Measurements from ENCODE around the gene DGCR8.

The DGCR8 gene

DNA sequence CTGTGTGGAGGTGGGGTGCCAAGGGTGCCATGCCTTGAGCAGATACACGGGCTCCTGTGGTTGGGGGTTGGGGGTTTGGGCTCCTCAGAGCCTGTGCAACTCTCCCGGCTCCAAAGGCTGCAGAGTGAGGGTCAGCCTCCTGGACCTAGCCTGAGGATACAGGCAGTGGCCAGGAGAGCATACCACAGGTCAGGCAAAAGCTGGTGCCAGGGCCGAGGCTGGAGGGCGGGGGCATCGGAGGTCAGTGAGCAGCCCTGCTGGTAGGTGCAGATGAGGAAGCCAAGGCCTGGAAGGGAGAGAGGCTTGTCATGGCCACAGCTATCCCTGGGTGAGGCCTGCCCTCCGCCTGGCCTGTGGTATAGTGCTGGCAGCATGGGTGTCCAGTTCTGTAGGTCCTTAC, 25.6 kb upstream of the DGCR8 start:
- Histone ChIP-seq H2BK12ac (ENCODE audit: low read length) (no peak overlapping the region), H3K23ac (ENCODE audit: low read length) (no peak overlapping the region), H3K4me1 (ENCODE audit: control insufficient read depth in 1 of 2, insufficient read depth in 2 of 2, low read length in 2 of 2) (no peaks in the 10 kb centered on the region), H3K36me3 (ENCODE audit: control insufficient read depth in 1 of 2, insufficient read depth in 2 of 2, low read length in 2 of 2) (peaks cover 44 to 48% of the 10 kb centered on the region in 2 experiments), H2AK5ac (ENCODE audit: low read length) (no peak overlapping the region), H3K27me3 (ENCODE audit: insufficient read depth, low read length) (no peaks in the 10 kb centered on the region), H4K8ac (ENCODE audit: low read depth, low read length) (no peak overlapping the region), H4K12ac (ENCODE audit: low read depth, low read length) (no peak overlapping the region), H3K4me3 (ENCODE audit: low read depth, low read length) (no peak overlapping the region), H3K9ac (ENCODE audit: low read length) (no peak overlapping the region), H3K14ac (ENCODE audit: low read length) (no peak overlapping the region), H3K27ac (ENCODE audit: low read depth, low read length) (no peak overlapping the region), H2AFZ (ENCODE audit: insufficient read depth, low read length, poor library complexity) (no peak overlapping the region), H4K91ac (ENCODE audit: low read depth, low read length) (no peak overlapping the region), H3K79me2 (ENCODE audit: control insufficient read depth, insufficient read depth, low read length, poor library complexity) (no peaks in the 10 kb centered on the region), H3K9me3 (ENCODE audit: insufficient read depth, low read depth, low read length) (no peaks in the 10 kb centered on the region), H2BK120ac (ENCODE audit: insufficient read depth, low read length, poor library complexity) (no peak overlapping the region), H3K18ac (ENCODE audit: low read length) (no peak overlapping the region), H3K4me2 (ENCODE audit: low read length) (no peak overlapping the region), H3K79me1 (ENCODE audit: low read length) (no peaks in the 10 kb centered on the region), H3K4ac (ENCODE audit: low read depth, low read length) (no peak overlapping the region), H2BK5ac (ENCODE audit: low read depth, low read length, poor library complexity) (no peak overlapping the region)
- DNase-seq: no peak
- WGBS (ENCODE audit: extremely low coverage, insufficient coverage, insufficient read length): no CpG with 5 or more reads among the region's 6 CpGs

DNA sequence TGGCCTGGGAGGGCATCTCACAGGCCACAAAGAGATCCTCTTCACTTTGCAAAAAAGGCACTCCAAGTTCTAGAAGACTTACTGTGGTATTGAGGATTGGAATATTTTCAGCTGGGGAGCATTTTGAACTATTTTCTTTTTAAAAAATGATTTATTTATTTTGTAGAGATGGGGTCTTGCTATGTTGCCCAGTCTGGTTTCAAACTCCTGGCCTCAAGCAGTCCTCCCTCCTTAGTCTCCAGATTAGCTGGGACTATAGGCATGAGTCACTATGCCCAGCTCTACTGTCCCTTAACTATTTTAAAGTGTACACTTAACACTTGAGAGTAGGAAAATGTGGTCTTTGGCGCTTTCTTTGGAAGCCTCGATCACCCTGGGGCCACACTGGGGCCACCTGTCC, 24.9 kb upstream of the DGCR8 start:
- Histone ChIP-seq H4K12ac (ENCODE audit: low read depth, low read length) (no peak overlapping the region), H3K79me2 (ENCODE audit: control insufficient read depth, insufficient read depth, low read length, poor library complexity) (no peaks in the 10 kb centered on the region), H3K23ac (ENCODE audit: low read length) (no peak overlapping the region), H2BK5ac (ENCODE audit: low read depth, low read length, poor library complexity) (no peak overlapping the region), H4K91ac (ENCODE audit: low read depth, low read length) (no peak overlapping the region), H4K8ac (ENCODE audit: low read depth, low read length) (no peak overlapping the region), H3K18ac (ENCODE audit: low read length) (no peak overlapping the region), H3K4me3 (ENCODE audit: low read depth, low read length) (no peak overlapping the region), H3K79me1 (ENCODE audit: low read length) (no peaks in the 10 kb centered on the region), H3K9me3 (ENCODE audit: insufficient read depth, low read depth, low read length) (no peaks in the 10 kb centered on the region), H2AFZ (ENCODE audit: insufficient read depth, low read length, poor library complexity) (no peak overlapping the region), H3K9ac (ENCODE audit: low read length) (no peak overlapping the region), H3K4me2 (ENCODE audit: low read length) (no peak overlapping the region), H2BK12ac (ENCODE audit: low read length) (no peak overlapping the region), H2AK5ac (ENCODE audit: low read length) (no peak overlapping the region), H3K4me1 (ENCODE audit: control insufficient read depth in 1 of 2, insufficient read depth in 2 of 2, low read length in 2 of 2) (no peaks in the 10 kb centered on the region), H3K4ac (ENCODE audit: low read depth, low read length) (no peak overlapping the region), H3K27ac (ENCODE audit: low read depth, low read length) (no peak overlapping the region), H3K27me3 (ENCODE audit: insufficient read depth, low read length) (no peaks in the 10 kb centered on the region), H3K36me3 (ENCODE audit: control insufficient read depth in 1 of 2, insufficient read depth in 2 of 2, low read length in 2 of 2) (peaks cover 44 to 48% of the 10 kb centered on the region in 2 experiments), H2BK120ac (ENCODE audit: insufficient read depth, low read length, poor library complexity) (no peak overlapping the region), H3K14ac (ENCODE audit: low read length) (no peak overlapping the region)
- no CpG with 5 or more reads among the region's 2 CpGs for WGBS (ENCODE audit: extremely low coverage, insufficient coverage, insufficient read length)
- no peak for DNase-seq

- H3K79me2 ChIP-seq (ENCODE audit: control insufficient read depth, insufficient read depth, low read length, poor library complexity): no peaks in the 10 kb centered on the region
- no peak for DNase-seq
- H3K14ac ChIP-seq (ENCODE audit: low read length): no peak overlapping the region
- H2AK5ac ChIP-seq (ENCODE audit: low read length): no peak overlapping the region
- no peak overlapping the region for H4K91ac ChIP-seq (ENCODE audit: low read depth, low read length)
- no peaks in the 10 kb centered on the region for H3K4me1 ChIP-seq (ENCODE audit: control insufficient read depth in 1 of 2, insufficient read depth in 2 of 2, low read length in 2 of 2)
- H3K23ac ChIP-seq (ENCODE audit: low read length): no peak overlapping the region
- peak overlapping the region; percentile 22 for H3K9ac ChIP-seq (ENCODE audit: low read length)
- H3K36me3 ChIP-seq (ENCODE audit: control insufficient read depth in 1 of 2, insufficient read depth in 2 of 2, low read length in 2 of 2): peaks cover 44 to 48% of the 10 kb centered on the region in 2 experiments
- no peaks in the 10 kb centered on the region for H3K79me1 ChIP-seq (ENCODE audit: low read length)
- WGBS (ENCODE audit: extremely low coverage, insufficient coverage, insufficient read length): no CpG with 5 or more reads among the region's 15 CpGs
- H2AFZ ChIP-seq (ENCODE audit: insufficient read depth, low read length, poor library complexity): no peak overlapping the region
- H4K12ac ChIP-seq (ENCODE audit: low read depth, low read length): no peak overlapping the region
- H2BK5ac ChIP-seq (ENCODE audit: low read depth, low read length, poor library complexity): no peak overlapping the region
- H2BK120ac ChIP-seq (ENCODE audit: insufficient read depth, low read length, poor library complexity): no peak overlapping the region
- no peak overlapping the region for H2BK12ac ChIP-seq (ENCODE audit: low read length)
- no peaks in the 10 kb centered on the region for H3K27me3 ChIP-seq (ENCODE audit: insufficient read depth, low read length)
- no peak overlapping the region for H3K4me3 ChIP-seq (ENCODE audit: low read depth, low read length)
- no peak overlapping the region for H3K18ac ChIP-seq (ENCODE audit: low read length)
- H3K4me2 ChIP-seq (ENCODE audit: low read length): no peak overlapping the region
- H3K27ac ChIP-seq (ENCODE audit: low read depth, low read length): no peak overlapping the region
- no peaks in the 10 kb centered on the region for H3K9me3 ChIP-seq (ENCODE audit: insufficient read depth, low read depth, low read length)
- no peak overlapping the region for H3K4ac ChIP-seq (ENCODE audit: low read depth, low read length)
- no peak overlapping the region for H4K8ac ChIP-seq (ENCODE audit: low read depth, low read length)
Observed at GRCh38 chr22:20055654-20056053, 24.4 kb upstream of the DGCR8 start.

DNA sequence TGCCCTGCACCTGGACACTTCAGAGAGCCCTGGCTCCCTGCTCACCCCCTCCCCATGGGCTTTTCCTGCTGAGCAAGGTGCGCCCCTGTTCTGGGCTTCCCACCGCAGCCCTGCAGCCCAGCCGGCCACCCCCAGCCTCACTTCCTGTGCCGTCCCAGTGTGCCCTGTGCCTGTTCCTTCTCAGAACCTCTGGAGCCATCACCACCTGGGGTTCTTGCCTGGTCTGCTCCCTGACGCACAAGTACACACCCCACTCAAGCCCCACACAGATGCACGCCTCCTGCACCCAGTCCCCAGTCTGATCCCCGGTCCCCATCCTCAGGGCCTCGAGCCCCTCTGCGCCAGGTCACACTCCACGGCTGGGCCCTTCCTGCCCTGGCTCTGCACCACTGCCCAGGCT, 23.9 kb upstream of the DGCR8 start:
- WGBS (ENCODE audit: extremely low coverage, insufficient coverage, insufficient read length): no CpG with 5 or more reads among the region's 10 CpGs
- Histone ChIP-seq H4K8ac (ENCODE audit: low read depth, low read length) (no peak overlapping the region), H3K27me3 (ENCODE audit: insufficient read depth, low read length) (no peaks in the 10 kb centered on the region), H3K36me3 (ENCODE audit: control insufficient read depth in 1 of 2, insufficient read depth in 2 of 2, low read length in 2 of 2) (peaks cover 47 to 50% of the 10 kb centered on the region in 2 experiments), H3K18ac (ENCODE audit: low read length) (no peak overlapping the region), H3K4me3 (ENCODE audit: low read depth, low read length) (no peak overlapping the region), H3K14ac (ENCODE audit: low read length) (no peak overlapping the region), H4K12ac (ENCODE audit: low read depth, low read length) (no peak overlapping the region), H2BK12ac (ENCODE audit: low read length) (no peak overlapping the region), H3K23ac (ENCODE audit: low read length) (no peak overlapping the region), H3K9me3 (ENCODE audit: insufficient read depth, low read depth, low read length) (no peaks in the 10 kb centered on the region), H3K79me2 (ENCODE audit: control insufficient read depth, insufficient read depth, low read length, poor library complexity) (no peaks in the 10 kb centered on the region), H3K79me1 (ENCODE audit: low read length) (no peaks in the 10 kb centered on the region), H2AFZ (ENCODE audit: insufficient read depth, low read length, poor library complexity) (no peak overlapping the region), H3K4ac (ENCODE audit: low read depth, low read length) (no peak overlapping the region), H3K27ac (ENCODE audit: low read depth, low read length) (no peak overlapping the region), H2BK120ac (ENCODE audit: insufficient read depth, low read length, poor library complexity) (no peak overlapping the region), H2AK5ac (ENCODE audit: low read length) (no peak overlapping the region), H4K91ac (ENCODE audit: low read depth, low read length) (no peak overlapping the region), H3K4me1 (ENCODE audit: control insufficient read depth in 1 of 2, insufficient read depth in 2 of 2, low read length in 2 of 2) (no peaks in the 10 kb centered on the region), H3K9ac (ENCODE audit: low read length) (no peak overlapping the region), H3K4me2 (ENCODE audit: low read length) (no peak overlapping the region), H2BK5ac (ENCODE audit: low read depth, low read length, poor library complexity) (no peak overlapping the region)
- DNase-seq: no peak
